CD4-positive, alpha-beta T cell treated with Interferon alpha-2 for 1 hour (primary cell): ENCODE measurements around the gene SPCS3.
"Not testable (repeated sequence)": the region's sequence is repeated elsewhere in the genome, so short reads cannot be mapped to it uniquely, and the experiment has no call there.

Experiments
- DNase-seq, 2 donors: peaks; one replicate each; pipeline ENCODE4 v3.0.0-alpha.2; 2020 to 2022

SPCS3 gene

GRCh38 chr4:176306837-176307665 is 12.7 kb upstream of the SPCS3 start:
- no peak for DNase-seq

- no peak for DNase-seq
Measured at GRCh38 chr4:176307666-176307930, 12.2 kb upstream of the SPCS3 start.

GRCh38 chr4:176308441-176308840 is 11.3 kb upstream of the SPCS3 start:
- no peak for DNase-seq

GRCh38 chr4:176309046-176309445 is 10.7 kb upstream of the SPCS3 start:
- DNase-seq, result no peak

GRCh38 chr4:176309772-176310171 is 10.0 kb upstream of the SPCS3 start:
- no peak for DNase-seq

- DNase-seq, result no peak
Measured at GRCh38 chr4:176313596-176314336, 6.0 kb upstream of the SPCS3 start.

- DNase-seq, result no peak
Measured at GRCh38 chr4:176319151-176319703, 539 bp upstream of the SPCS3 start.

- peak; percentile 86 to 89 for DNase-seq
Measured at GRCh38 chr4:176320340-176320975, 692 bp downstream of the SPCS3 start.

- no peak for DNase-seq
Measured at GRCh38 chr4:176320976-176321361, 1.2 kb downstream of the SPCS3 start.

GRCh38 chr4:176321589-176321988 is 1.8 kb downstream of the SPCS3 start:
- DNase-seq, result peak in 1 of 2 donors; percentile 28

- DNase-seq, result no peak
Measured at GRCh38 chr4:176323511-176324160, 3.9 kb downstream of the SPCS3 start.

- not testable (repeated sequence) for DNase-seq
Measured at GRCh38 chr4:176324876-176325275, 5.1 kb downstream of the SPCS3 start.

- DNase-seq, result no peak
Measured at GRCh38 chr4:176333076-176333475, 13.3 kb downstream of the SPCS3 start.

GRCh38 chr4:176334066-176334465 is 14.3 kb downstream of the SPCS3 start:
- no peak for DNase-seq

GRCh38 chr4:176335421-176335820 is 15.7 kb downstream of the SPCS3 start:
- no peak for DNase-seq

GRCh38 chr4:176339936-176340761 is 20.4 kb downstream of the SPCS3 start:
- no peak for DNase-seq

- DNase-seq, result peak in 1 of 2 donors; percentile 42
Measured at GRCh38 chr4:176340871-176341685, 21.3 kb downstream of the SPCS3 start.

- DNase-seq, result no peak
Measured at GRCh38 chr4:176342384-176342783, 22.6 kb downstream of the SPCS3 start.

GRCh38 chr4:176343286-176343685 is 23.5 kb downstream of the SPCS3 start:
- DNase-seq, result no peak

GRCh38 chr4:176345346-176345745 is 25.6 kb downstream of the SPCS3 start:
- DNase-seq, result not testable (repeated sequence)

GRCh38 chr4:176346836-176347235 is 27.1 kb downstream of the SPCS3 start:
- not testable (repeated sequence) for DNase-seq
